DND-41 (cell line): ENCODE data around the gene OR2AG1.
A peak's percentile ranks its signal among the peaks of the same experiment; 100 is the strongest.

ENCODE experiments used
- ATAC-seq: fragments of 200-7000 bp; cut with Tn5 transposase; 3 replicates; pipeline ENCODE4 v1.9.1; 2021; ENCODE audit warnings: low read depth; ENCODE audit not compliant: insufficient read depth
- DNase-seq: peaks from one replicate; pipeline ENCODE4 v3.0.0-alpha.2; 2020
- H2AFZ ChIP-seq: 2 replicates; pipeline ENCODE4 v1.6.0; 2012; ENCODE audit warnings: low read depth, low read length
- H3K27ac ChIP-seq: 2 replicates; pipeline ENCODE4 v1.5.1; 2012; ENCODE audit warnings: low read length, inconsistent platforms
- H3K27me3 ChIP-seq: fragments of 200-600 bp; sonication (generic); 2 replicates; pipeline ENCODE4 v1.6.0; 2012; ENCODE audit warnings: low read length, mild to moderate bottlenecking, inconsistent platforms; ENCODE audit not compliant: insufficient read depth, poor library complexity
- H3K36me3 ChIP-seq: 2 replicates; pipeline ENCODE4 v1.5.1; 2012; ENCODE audit warnings: low read length, inconsistent platforms; ENCODE audit not compliant: insufficient read depth
- H3K4me1 ChIP-seq: 2 replicates; pipeline ENCODE4 v1.5.1; 2012; ENCODE audit warnings: mild to moderate bottlenecking, low read length; ENCODE audit not compliant: insufficient read depth
- H3K4me2 ChIP-seq: 2 replicates; pipeline ENCODE4 v1.6.0; 2012; ENCODE audit warnings: mild to moderate bottlenecking, moderate library complexity, low read length, inconsistent platforms; ENCODE audit not compliant: insufficient read depth
- H3K4me3 ChIP-seq, 2 experiments: fragments of 200-600 bp in 1 of 2; shearing (Covaris generic) in 1 of 2; 2 replicates each; pipeline ENCODE4 v1.5.1; 2012 to 2016; ENCODE audit warnings: inconsistent platforms in 2 of 2, low read length in 2 of 2, mild to moderate bottlenecking in 2 of 2, low read depth in 1 of 2, moderate library complexity in 1 of 2
- H3K79me2 ChIP-seq: 2 replicates; pipeline ENCODE4 v1.6.0; 2012; ENCODE audit warnings: low read length, inconsistent platforms; ENCODE audit not compliant: insufficient read depth
- H3K9ac ChIP-seq: 2 replicates; pipeline ENCODE4 v1.6.0; 2012; ENCODE audit warnings: low read depth, mild to moderate bottlenecking, inconsistent platforms, low read length, moderate library complexity
- H3K9me3 ChIP-seq: 2 replicates; pipeline ENCODE4 v1.5.1; 2012; ENCODE audit warnings: low read length, moderate library complexity, mild to moderate bottlenecking, inconsistent platforms; ENCODE audit not compliant: insufficient read depth, severe bottlenecking
- H4K20me1 ChIP-seq: 2 replicates; pipeline ENCODE4 v1.6.0; 2012; ENCODE audit warnings: low read length; ENCODE audit not compliant: insufficient read depth
- CTCF ChIP-seq: IDR thresholded peaks from 2 replicates; pipeline ENCODE4 v1.5.1; 2012; ENCODE audit warnings: borderline replicate concordance, low read length, moderate library complexity, mild to moderate bottlenecking; ENCODE audit not compliant: poor library complexity, severe bottlenecking; ENCODE audit errors: extremely low read depth
- EZH2 ChIP-seq: IDR thresholded peaks from 3 replicates; pipeline ENCODE4 v1.6.1; 2012; ENCODE audit warnings: borderline replicate concordance, low read depth, mild to moderate bottlenecking, moderate library complexity, low read length, inconsistent platforms; ENCODE audit not compliant: severe bottlenecking

Gene OR2AG1

GRCh38 chr11:6812390-6813005 lies 29.7 kb downstream of the OR2AG1 start:
- H3K9me3 ChIP-seq, result no peaks in the 10 kb centered on the region
- H4K20me1 ChIP-seq, result no peaks in the 10 kb centered on the region
- no peak overlapping the region for H2AFZ ChIP-seq
- H3K4me1 ChIP-seq, result no peaks in the 10 kb centered on the region
- H3K4me3 ChIP-seq, result no peak overlapping the region
- DNase-seq, result peak; percentile 53
- peak; percentile 91 for TF ChIP-seq CTCF
- TF ChIP-seq EZH2, result no peak
- peak; percentile 95 for ATAC-seq
- H3K9ac ChIP-seq, result no peak overlapping the region
- no peaks in the 10 kb centered on the region for H3K27me3 ChIP-seq
- no peak overlapping the region for H3K4me2 ChIP-seq
- no peak overlapping the region for H3K27ac ChIP-seq
- no peaks in the 10 kb centered on the region for H3K36me3 ChIP-seq
- no peaks in the 10 kb centered on the region for H3K79me2 ChIP-seq

GRCh38 chr11:6813656-6814055 lies 30.8 kb downstream of the OR2AG1 start:
- no peak for TF ChIP-seq EZH2
- no peak for TF ChIP-seq CTCF
- no peak overlapping the region for H3K4me2 ChIP-seq
- no peak overlapping the region for H3K27ac ChIP-seq
- no peak overlapping the region for H3K9ac ChIP-seq
- H3K4me3 ChIP-seq, result no peak overlapping the region
- peaks cover 10% of the 10 kb centered on the region for H3K9me3 ChIP-seq
- ATAC-seq, result no peak
- no peak for DNase-seq
- no peak overlapping the region for H2AFZ ChIP-seq
- H3K79me2 ChIP-seq, result no peaks in the 10 kb centered on the region
- no peaks in the 10 kb centered on the region for H3K27me3 ChIP-seq
- no peaks in the 10 kb centered on the region for H3K4me1 ChIP-seq
- H4K20me1 ChIP-seq, result no peaks in the 10 kb centered on the region
- H3K36me3 ChIP-seq, result 0 out of 2 replicates have a peak, but pooled peaks cover under 1% of the 10 kb centered on the region

- Histone ChIP-seq H3K9me3 (peaks cover 17% of the 10 kb centered on the region), H3K9ac (no peak overlapping the region), H4K20me1 (no peaks in the 10 kb centered on the region), H2AFZ (no peak overlapping the region), H3K27ac (no peak overlapping the region), H3K4me2 (no peak overlapping the region), H3K36me3 (0 out of 2 replicates have a peak, but pooled peaks cover 5% of the 10 kb centered on the region), H3K79me2 (no peaks in the 10 kb centered on the region), H3K4me1 (no peaks in the 10 kb centered on the region), H3K27me3 (no peaks in the 10 kb centered on the region), H3K4me3 (no peak overlapping the region)
- TF ChIP-seq EZH2 (no peak), CTCF (no peak)
- ATAC-seq (no peak), DNase-seq (no peak)
Observed at GRCh38 chr11:6817694-6818093, 34.9 kb downstream of the OR2AG1 start.

DNA sequence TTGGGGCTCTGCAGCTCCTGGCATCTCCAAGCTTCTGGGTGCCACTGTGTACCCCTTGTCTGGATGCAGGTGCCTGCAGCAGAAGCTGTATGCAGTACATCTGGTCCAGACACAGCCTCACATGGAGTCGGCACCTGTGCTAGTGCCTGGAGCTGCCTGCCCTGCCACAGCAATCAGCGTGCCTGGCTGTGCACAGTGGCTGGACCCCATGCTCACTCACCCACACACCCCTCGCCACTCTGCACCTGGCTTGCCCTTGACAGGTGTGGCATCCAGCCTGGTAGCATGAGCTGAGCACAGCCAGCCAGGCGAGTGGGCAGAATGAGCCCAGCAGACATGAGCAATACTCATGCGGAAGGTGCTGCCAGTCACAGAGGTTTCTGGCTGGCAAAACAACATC lies 36.1 kb downstream of the OR2AG1 start:
- TF ChIP-seq EZH2 (no peak), CTCF (no peak)
- H3K4me1 ChIP-seq, result no peaks in the 10 kb centered on the region
- no peak for DNase-seq

More for the DNA sequence above, 36.1 kb downstream of the OR2AG1 start:
- no peaks in the 10 kb centered on the region for H4K20me1 ChIP-seq
- H3K9ac ChIP-seq, result no peak overlapping the region
- no peak for ATAC-seq
- no peak overlapping the region for H3K4me3 ChIP-seq
- H2AFZ ChIP-seq, result no peak overlapping the region
- H3K36me3 ChIP-seq, result 0 out of 2 replicates have a peak, but pooled peaks cover 5% of the 10 kb centered on the region
- H3K27me3 ChIP-seq, result no peaks in the 10 kb centered on the region
- H3K79me2 ChIP-seq, result no peaks in the 10 kb centered on the region
- peaks cover 17% of the 10 kb centered on the region for H3K9me3 ChIP-seq
- H3K4me2 ChIP-seq, result no peak overlapping the region
- no peak overlapping the region for H3K27ac ChIP-seq
